ENCODE data around the gene RPS25.
A peak's percentile ranks its signal among the peaks of the same experiment; 100 is the strongest.

RPS25 gene

DNA sequence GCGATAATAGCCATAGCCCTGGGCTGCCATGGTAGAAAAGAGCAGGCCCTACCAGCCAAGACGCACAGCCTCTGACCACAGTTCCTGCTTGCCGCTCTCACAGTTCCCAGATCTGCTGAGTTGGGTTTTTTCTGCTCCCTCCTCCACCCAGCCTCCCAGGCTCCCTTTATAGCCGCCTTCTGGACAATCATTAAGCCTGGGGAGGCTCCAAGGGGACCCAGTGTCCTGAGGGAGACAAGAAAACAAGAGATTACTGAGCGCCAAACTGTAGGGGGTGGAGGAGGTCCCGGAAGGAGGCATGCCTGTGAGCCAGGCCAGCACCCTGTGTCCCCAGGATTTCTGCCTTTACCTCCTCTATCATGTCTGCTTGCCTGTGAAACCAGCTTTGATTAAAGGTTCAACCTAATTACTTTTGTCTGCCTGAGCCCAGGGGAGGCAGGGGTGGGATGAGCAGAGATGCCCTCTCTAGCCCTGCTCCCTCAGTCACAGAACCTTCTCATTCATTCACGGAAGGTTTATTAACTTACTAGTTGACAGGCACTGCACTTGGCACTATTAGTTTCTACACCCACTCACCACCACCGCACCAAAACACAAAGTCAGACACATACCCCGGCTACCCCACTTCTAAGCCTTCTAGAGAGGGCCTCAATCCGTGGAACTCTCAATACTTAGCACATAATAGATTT is 11.3 kb upstream of the RPS25 start:
- DNase-seq (ENCODE audit: low read depth in 1 of 2, low spot score in 1 of 2), result peak in 1 of 2 experiments; percentile 65
- TF ChIP-seq SPI1 (IDR thresholded peaks at IDR 0.05; ENCODE audit: borderline replicate concordance, low read depth) (no peak), POLR2AphosphoS5 (IDR thresholded peaks at IDR 0.05; ENCODE audit: low read depth) (no peak), GABPA (IDR thresholded peaks at IDR 0.05; ENCODE audit: low read depth) (no peak)
- TF ChIP-seq, protein P1, sequence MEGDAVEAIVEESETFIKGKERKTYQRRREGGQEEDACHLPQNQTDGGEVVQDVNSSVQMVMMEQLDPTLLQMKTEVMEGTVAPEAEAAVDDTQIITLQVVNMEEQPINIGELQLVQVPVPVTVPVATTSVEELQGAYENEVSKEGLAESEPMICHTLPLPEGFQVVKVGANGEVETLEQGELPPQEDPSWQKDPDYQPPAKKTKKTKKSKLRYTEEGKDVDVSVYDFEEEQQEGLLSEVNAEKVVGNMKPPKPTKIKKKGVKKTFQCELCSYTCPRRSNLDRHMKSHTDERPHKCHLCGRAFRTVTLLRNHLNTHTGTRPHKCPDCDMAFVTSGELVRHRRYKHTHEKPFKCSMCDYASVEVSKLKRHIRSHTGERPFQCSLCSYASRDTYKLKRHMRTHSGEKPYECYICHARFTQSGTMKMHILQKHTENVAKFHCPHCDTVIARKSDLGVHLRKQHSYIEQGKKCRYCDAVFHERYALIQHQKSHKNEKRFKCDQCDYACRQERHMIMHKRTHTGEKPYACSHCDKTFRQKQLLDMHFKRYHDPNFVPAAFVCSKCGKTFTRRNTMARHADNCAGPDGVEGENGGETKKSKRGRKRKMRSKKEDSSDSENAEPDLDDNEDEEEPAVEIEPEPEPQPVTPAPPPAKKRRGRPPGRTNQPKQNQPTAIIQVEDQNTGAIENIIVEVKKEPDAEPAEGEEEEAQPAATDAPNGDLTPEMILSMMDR (IDR thresholded peaks at IDR 0.05; ENCODE audit: insufficient read depth, low read length), result no peak
- TF ChIP-seq, protein P2, sequence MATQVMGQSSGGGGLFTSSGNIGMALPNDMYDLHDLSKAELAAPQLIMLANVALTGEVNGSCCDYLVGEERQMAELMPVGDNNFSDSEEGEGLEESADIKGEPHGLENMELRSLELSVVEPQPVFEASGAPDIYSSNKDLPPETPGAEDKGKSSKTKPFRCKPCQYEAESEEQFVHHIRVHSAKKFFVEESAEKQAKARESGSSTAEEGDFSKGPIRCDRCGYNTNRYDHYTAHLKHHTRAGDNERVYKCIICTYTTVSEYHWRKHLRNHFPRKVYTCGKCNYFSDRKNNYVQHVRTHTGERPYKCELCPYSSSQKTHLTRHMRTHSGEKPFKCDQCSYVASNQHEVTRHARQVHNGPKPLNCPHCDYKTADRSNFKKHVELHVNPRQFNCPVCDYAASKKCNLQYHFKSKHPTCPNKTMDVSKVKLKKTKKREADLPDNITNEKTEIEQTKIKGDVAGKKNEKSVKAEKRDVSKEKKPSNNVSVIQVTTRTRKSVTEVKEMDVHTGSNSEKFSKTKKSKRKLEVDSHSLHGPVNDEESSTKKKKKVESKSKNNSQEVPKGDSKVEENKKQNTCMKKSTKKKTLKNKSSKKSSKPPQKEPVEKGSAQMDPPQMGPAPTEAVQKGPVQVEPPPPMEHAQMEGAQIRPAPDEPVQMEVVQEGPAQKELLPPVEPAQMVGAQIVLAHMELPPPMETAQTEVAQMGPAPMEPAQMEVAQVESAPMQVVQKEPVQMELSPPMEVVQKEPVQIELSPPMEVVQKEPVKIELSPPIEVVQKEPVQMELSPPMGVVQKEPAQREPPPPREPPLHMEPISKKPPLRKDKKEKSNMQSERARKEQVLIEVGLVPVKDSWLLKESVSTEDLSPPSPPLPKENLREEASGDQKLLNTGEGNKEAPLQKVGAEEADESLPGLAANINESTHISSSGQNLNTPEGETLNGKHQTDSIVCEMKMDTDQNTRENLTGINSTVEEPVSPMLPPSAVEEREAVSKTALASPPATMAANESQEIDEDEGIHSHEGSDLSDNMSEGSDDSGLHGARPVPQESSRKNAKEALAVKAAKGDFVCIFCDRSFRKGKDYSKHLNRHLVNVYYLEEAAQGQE (IDR thresholded peaks at IDR 0.05; ENCODE audit: insufficient replicate concordance, low read depth), result no peak
- Histone ChIP-seq H3K4me3 (replicated peaks; ENCODE audit: insufficient read depth, low read length) (peak overlapping the region; percentile 74), H3K27me3 (ENCODE audit: insufficient read depth, poor library complexity, severe bottlenecking) (no peaks in the 10 kb centered on the region), H3K27ac (replicated peaks) (peak overlapping the region; percentile 87)

DNA sequence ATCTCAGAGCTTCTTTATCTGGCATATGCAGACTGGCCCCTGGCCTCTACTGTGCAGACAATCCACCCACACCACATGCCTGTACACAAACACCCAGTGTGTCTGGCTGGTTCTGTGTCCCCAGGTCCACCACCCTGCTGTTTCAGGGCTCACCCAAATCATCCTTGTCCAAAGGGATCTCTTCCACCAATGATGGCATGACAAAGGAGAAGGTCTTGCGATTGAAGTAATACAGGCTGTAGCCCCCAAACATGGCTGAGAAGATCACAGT is 10.9 kb upstream of the RPS25 start:
- Histone ChIP-seq H3K4me3 (replicated peaks; ENCODE audit: insufficient read depth, low read length) (peak overlapping the region; percentile 74; the same call in 1 of the 2 replicates), H3K27me3 (ENCODE audit: insufficient read depth, poor library complexity, severe bottlenecking) (no peaks in the 10 kb centered on the region), H3K27ac (replicated peaks) (peak overlapping the region; percentile 87)
- no peak for DNase-seq (ENCODE audit: low read depth in 1 of 2, low spot score in 1 of 2)
- TF ChIP-seq, protein P1 (IDR thresholded peaks at IDR 0.05; ENCODE audit: insufficient read depth, low read length), result no peak
- TF ChIP-seq, protein P2 (IDR thresholded peaks at IDR 0.05; ENCODE audit: insufficient replicate concordance, low read depth), result no peak

DNA sequence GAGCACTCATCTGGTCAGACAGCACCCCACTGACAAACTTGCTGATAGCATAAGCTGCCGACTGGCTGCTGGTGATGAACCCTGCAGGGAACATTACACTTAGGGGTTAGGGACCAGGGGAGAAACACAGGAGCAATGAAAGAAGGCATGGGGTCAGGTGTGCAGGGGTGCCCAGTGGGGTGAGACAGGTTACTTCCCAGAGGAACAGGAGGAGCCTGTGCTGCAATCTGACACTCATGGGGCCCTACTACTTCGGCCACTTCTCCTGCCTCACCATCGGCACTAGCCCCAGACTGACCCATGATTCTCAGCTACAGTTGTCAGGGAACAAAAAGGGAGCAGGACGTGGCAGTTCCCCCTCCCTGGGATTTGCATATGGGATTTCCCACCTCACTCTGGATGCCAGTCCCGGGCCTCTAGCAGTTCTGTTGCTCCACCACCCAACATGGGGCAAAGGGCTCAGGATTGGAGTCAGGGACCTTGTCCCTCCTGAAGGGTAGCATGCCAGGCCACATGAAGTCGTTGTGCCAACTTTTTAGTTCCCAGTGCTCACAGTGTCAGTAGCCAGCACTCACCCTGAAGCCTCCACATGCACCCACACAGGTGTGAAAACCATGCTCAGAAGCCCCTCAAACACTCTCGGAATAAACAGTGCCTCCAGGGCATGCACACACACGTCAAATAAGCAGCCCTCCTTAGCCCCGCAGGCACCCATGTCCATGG is 10.4 kb upstream of the RPS25 start:
- no peak overlapping the region for H3K4me3 ChIP-seq (replicated peaks; ENCODE audit: insufficient read depth, low read length)
- TF ChIP-seq POLR2AphosphoS5 (IDR thresholded peaks at IDR 0.05; ENCODE audit: low read depth) (no peak), SPI1 (IDR thresholded peaks at IDR 0.05; ENCODE audit: borderline replicate concordance, low read depth) (no peak), GABPA (IDR thresholded peaks at IDR 0.05; ENCODE audit: low read depth) (no peak)
- TF ChIP-seq, protein P1 (IDR thresholded peaks at IDR 0.05; ENCODE audit: insufficient read depth, low read length), result no peak
- TF ChIP-seq, protein P2 (IDR thresholded peaks at IDR 0.05; ENCODE audit: insufficient replicate concordance, low read depth), result no peak
- DNase-seq (ENCODE audit: low read depth in 1 of 2, low spot score in 1 of 2), result no peak
- H3K27me3 ChIP-seq (ENCODE audit: insufficient read depth, poor library complexity, severe bottlenecking), result no peaks in the 10 kb centered on the region
- H3K27ac ChIP-seq (replicated peaks), result peak overlapping the region; percentile 87; the same call in 1 of the 2 replicates
